GM18499 (cell line): ENCODE results near the gene BMP2K.
"Not testable (repeated sequence)": the region's sequence is repeated elsewhere in the genome, so short reads cannot be mapped to it uniquely, and the experiment has no call there.

Experiments used
- ATAC-seq: cut with Tn5 transposase; IDR thresholded peaks from one replicate; pipeline ENCODE4 v1.9.1; 2021; ENCODE audit warnings: moderate number of reproducible peaks; ENCODE audit not compliant: insufficient read depth, unreplicated experiment

BMP2K gene

DNA sequence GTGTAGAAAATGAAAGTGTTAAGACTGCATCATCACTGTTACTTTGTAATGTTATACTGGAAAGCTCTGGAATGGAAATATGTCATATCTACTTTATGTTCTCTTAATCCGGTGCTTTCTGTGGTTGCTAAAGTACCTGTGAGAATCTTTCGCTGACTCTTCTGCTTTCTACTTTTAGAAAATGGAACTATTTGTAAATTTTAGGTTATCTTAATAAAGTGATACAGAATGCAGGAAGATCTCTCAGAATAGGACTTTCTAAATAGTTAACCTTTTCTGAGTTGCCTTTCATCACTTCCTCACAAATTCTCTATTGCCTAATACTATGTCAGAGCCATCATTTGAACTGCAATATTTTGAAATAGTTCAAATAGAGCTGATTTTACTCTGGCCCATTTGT lies 69.3 kb downstream of the BMP2K start:
- ATAC-seq = peak; percentile 82

DNA sequence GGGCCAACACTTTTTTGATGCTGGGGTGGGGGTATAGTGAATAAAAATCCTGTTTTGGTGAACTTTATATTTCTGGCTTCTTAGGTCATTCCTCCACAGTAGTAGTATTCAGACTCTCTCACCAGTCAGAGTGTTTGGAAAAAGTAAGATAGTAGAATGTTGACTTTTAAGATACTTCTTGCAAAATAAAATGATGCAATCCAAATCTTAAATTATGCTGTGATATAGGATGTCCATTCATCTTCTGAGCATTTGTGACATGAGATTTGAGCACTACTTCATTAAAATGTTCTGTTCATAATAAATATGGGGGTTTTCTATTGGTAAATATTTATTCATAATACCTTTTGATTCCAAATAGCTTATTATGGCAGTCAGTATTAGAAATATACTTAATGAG lies 70.1 kb downstream of the BMP2K start:
- ATAC-seq = no peak

DNA sequence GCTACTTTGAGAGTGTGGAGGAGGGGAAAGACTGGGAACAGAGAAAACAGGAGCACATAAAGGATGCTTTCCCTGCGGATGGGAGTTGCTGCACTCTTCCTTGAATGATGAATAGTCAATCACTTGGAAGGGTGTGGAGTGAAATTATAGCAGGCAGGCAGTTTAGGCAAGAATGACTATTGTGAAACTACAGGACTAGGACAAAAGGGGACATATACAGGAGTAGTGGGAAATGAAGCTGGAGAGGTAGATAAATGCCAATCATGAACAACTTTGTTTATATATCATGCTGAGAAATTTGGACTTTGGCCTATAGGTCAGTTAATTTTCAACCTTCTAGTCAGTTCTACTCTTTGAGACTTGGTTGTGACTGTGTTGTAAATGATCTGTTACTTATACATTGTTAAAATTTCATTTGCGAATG lies 86.2 kb downstream of the BMP2K start:
- ATAC-seq = no peak

DNA sequence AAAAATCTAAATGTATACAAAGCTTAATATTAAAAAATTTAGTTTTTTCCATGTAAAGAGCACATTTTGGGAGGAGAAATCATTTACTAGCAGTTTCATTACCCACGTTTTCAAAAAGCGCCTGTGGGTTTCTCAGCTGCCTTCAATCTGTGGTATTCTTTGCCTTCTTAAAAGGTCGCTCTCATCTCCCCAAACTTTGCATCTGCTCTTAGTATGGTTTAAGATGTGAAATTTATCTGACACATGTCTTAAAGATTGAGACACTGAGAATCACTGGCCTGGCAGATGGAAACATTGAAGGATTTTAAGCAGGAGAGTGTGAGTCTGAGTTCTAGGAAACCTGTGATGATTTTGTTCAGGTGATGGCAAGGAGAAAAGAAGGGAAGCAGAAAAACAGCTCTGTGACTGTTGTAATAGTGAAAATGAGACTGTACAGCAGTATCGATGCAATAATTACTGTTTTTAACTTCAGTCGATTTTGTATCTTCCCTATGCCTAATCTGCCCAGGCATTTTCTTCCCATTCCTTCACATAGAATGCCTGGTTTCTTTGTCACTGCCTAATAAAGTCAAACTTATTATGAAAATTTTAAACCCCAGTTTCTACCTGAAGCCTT lies 87.2 kb downstream of the BMP2K start:
- ATAC-seq = no peak

DNA sequence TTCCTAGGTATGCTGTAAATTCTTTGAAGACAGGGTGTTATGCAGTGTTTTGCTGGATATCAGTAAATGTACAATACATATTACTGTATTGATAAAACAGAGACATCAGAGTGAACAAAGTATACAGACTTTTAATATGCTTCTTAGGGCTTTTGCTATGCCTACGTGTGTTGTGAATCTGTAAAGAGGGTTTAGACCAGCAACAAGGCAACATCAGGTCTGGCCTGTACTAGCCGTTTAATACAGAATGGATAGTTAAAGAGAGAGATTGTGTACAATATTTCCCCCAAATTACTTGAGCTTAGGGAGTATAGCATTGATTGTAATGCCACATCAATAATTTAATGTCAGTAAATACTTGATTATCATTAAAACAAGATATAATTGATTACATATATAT lies 87.8 kb downstream of the BMP2K start:
- ATAC-seq = no peak

DNA sequence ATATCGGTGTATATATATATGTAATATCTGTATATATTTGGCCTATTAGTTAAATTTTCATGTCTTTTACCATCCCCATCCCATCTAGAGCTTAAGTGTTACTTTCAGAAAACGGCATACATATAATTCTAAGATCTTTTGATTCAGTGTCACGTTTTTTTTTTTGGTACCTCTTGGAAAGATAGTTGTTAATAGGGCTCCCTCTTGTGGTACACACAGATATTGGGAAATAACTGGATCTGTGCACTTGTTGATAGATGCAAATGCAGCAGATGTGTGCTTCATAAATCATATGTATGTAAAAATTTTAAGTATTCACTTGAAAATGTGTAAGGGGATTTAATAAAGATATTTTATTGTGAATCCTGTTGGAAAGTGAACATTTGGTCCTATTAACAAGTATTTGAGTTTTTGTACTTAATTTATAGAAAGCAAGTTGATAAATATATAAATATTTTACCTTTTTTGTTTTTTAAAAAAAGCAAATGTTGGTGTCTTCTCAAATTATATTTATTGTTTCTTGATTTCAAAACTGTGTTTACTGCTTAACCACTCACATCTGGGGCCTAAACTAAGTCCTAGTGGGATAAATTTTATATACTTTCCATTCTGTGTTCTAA lies 88.4 kb downstream of the BMP2K start:
- ATAC-seq = no peak

DNA sequence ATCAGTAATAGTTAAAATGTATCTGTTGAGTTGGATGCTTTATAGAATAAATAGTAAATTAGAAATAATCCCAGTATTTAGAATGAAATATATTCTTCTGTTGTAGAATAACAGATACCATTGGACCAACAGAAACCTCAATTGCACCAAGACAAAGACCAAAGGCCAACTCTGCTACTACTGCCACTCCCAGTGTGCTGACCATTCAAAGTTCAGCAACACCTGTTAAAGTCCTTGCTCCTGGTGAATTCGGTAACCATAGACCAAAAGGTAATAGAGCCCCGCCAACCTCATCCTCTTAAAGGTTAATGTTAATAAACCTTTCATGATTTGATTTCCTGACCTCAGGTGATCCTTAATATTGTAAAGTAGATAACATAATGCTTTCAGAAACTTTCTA lies 89.3 kb downstream of the BMP2K start:
- no peak for ATAC-seq

DNA sequence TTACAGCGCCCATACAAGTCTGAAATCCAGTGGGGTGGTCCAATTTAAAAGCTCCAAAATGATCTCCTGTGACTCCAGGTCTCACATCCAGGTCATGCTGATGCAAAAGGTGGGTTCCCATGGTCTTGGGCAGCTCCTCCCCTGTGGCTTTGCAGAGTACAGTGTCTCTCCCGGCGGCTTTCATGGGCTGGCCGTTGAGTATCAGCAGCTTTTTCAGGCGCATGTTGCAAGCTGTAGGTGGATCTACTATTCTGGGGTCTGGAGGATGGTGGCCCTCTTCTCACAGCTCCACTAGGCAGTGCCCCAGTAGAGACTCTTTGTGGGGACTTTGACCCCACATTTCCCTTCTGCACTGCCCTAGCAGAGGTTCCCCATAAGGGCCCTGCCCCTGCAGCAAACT lies 92.6 kb downstream of the BMP2K start:
- not testable (repeated sequence) for ATAC-seq

DNA sequence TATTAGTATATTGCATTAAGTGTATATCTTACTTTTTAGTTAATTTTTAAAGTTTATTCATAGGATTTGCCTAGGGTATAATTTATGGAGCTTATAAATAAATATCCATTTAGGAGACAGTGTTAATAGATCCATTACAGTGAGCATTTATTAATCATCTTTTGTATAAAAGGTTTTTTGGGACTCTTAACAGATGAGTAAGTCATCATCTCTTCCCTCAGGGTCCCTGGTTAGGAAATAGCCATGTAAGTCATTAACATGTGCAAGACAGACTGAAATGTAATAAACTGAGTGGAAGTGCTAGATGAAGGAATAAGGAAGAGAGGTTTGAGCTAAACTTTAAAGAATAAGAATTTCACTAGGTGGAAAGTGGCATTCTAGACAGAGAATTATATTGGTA lies 93.9 kb downstream of the BMP2K start:
- no peak for ATAC-seq

DNA sequence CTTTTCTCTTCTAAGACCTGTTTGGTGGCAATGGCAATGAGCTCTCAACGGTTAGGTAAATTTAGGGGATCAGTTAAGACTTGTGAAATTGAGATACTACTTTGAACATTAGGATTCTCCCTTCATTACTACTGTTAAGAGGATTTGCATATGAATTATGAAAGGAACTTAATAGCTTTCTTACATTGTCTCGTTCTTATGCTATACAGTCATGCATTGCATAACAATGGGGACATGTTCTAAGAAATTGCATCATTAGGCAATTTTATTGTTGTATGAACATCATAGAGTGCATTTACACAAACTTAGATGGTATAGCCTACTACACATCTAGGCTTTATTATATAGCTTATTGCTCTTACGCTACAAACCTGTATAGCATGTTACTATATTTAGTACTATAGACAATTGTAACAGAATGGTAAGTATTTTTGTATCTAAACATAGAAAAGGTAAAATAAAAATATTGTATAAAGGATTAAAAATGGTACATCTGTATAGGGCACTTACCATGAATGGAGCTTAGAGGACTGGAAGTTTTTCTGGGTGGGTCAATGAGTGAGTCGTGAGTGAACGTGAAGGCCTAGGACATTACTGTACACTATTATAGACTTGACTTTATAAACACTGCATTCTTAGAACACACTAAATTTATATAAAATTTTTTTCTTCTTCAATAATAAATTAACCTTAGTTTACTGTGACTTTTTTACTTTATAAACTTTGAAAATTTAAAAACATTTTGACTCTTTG lies 100.6 kb downstream of the BMP2K start:
- no peak for ATAC-seq

DNA sequence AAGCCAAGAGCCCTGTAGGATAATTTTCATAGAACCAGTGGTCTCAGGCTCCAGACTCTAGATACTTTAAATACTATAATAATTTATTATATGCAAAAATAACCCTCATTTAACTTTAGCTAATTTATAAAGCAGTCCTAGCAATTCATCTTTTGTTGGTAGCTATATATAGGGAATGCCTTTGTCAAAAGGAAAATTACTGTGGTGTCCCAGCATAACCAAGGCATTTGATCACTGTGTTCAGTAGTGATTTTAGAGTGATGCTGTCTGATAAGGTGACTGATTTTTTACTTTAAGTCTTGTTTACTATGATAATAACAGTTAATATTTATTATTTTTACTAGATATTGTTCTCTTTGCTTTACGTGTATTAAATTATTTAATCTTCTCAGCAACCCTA lies 101.9 kb downstream of the BMP2K start:
- no peak for ATAC-seq

DNA sequence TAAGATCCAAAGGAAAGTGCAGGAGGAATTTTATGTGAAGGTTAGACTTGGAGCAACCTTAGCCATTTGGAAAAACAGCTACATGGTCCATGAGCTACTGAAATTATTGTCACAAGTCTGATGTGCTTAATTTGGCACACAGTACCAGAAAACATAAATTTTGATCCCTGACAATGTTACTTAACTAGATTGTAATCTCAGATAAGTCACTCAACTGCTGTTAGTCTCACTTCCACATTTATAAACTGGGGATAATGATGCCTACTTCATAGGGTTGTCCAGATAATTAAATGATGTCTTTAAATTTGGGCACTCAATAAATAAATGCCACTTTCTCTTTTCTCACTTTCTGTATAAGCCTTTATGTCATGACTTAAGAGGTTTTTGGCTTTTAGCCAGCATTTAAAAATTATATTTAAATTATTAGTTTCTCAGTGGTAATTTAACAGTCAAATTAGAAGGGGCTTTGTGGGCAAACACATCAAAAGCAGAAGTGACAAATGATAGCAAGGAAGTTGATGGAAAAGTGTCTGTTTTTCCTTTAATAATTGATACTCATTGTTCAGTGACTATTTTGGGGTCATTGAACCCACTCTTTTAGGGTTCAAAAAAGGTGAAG lies 104.8 kb downstream of the BMP2K start:
- ATAC-seq = no peak

DNA sequence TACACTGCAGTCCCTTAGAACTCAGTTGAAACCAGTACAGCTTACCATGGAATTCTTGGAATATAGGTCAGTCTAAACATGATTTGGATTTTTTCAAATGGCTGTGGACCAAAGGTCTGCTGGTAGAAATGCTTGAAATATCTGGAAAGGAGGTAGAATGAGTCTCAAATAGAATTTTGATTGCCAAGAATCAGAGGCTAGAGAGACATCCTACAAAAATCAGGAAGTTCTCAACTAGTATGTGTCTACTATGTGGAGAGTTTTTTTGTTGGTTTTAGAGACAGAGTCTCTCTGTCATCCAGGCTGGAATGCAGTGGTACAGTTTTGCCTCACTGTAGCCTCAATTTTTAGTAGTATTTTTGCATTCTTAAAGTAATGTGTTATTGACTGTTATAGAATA lies 109.4 kb downstream of the BMP2K start:
- ATAC-seq = no peak

DNA sequence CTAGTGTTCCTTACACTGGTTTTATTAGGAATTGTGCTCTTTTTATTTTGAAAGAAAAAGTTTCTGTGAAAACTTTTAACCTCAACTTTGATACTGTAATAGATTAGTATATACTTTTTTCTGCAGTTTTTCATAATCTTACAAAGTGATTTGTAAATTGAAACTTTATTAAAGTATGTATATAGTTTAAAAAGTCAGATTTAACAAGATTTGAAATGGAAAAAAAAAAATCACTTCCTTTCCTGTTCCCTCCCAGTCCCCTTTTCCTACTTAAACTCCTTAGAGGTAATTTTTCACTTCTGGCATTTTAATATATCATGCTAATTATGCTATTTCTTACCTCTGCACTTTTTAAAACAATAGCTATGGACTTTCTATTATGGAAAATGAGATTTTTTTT lies 113.8 kb downstream of the BMP2K start:
- no peak for ATAC-seq

DNA sequence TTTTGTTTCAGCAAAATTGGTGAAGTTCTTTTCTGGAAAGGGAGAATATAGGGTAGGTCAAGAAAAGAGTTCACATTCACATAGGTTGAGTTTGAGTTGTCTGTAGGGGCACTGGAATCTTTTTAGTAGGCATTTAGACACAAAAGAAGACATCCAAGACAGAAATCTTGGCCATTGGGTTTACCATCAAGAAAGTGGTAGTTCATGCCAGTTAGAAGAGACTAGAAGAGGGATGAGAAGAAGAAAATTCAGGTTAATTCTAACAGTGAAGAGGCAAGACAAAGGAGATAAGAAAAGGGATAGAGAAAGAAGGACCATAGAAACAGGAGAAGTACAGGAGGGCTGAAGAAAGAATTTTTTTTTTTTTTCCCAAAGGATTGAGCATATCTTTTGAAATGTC lies 123.2 kb downstream of the BMP2K start:
- ATAC-seq = no peak

DNA sequence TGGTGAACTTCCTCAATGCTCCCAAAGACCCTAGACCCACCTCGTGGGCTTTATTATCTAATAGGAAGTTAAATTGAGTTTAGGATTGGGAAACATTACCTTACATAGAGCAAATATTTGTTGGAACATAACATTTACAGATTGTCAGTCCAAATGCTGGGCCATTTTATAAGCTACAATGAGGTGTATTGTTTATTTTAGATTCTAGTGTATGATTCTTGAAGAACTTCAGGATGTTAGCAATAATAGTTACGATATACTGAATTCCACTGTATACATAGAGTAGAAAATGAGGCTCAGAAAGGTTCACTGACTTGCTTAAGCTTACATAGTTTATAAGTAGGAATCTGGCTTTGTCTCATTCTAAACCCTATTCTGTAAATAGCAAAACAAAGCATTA lies 125.7 kb downstream of the BMP2K start:
- ATAC-seq = no peak

DNA sequence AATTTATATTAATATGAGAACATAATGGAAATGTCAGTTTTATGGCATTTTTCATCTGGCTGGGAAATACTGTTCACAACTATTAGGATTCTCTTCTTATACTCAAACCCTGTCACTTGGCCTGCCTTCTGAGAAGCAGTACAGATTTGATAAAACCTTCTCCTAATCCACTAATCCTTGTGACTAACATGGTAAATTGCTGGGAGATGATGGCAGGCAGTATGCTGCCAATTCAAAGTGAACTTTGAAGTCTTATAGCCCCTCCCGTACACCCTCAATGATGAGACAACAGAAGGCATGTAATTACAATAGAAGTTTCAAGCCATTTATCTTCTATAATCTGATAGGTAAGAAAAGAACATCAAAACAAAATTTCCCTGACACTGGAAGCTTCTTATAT lies 126.1 kb downstream of the BMP2K start:
- no peak for ATAC-seq

DNA sequence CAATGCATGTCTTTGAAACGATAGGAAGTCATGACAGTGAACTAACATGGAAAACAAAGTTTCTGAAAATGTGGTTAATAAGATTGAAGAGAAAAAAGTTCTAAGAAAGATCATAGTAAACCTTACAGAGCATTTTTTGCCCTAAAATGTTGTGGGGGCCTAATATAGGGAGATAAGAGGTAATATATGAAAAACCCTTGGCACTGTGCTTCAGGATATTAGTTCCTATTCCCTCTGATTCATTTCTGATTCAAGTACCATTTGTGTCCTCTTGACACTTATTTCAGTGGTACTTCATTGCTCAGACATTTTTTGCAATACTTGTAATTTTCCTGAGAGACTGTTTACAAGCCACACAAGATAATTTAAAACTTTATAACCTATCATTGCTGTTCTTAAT lies 128.0 kb downstream of the BMP2K start:
- no peak for ATAC-seq

DNA sequence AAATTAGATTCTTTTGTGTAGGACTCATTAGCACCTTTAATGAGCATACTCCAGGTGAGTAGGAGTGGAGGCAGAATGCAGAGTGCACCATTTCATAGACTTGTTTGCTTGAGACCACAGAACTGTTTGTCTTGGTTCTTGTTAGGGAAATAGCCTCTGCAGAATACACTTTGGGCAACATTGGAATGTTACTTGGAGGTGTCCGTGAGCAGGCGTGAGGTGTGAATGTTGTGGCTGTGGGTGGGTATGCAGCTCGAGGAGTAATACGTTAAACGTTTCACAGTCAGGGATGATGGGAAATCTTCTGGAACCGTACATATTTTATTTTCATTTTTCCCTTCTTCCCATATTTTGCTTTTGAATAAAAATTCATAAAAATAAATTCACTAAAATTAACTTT lies 131.5 kb downstream of the BMP2K start:
- no peak for ATAC-seq

DNA sequence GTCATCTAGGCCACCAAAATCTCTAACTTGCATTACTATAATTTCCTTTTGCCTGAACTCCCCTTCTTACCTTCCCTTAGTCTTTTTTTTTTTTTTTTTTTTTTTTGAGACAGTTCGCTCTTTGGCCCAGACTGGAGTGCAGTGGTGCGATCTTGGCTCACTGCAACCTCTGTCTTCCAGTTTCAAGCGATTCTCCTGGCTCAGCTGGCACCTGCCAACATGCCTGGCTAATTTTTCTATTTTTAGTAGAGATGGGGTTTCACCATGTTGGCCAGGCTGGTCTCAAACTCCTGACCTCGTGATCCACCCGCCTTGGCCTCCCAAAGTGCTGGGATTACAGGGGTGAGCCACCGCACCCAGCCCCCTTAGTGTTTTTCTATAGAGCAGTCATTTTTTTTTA lies 132.8 kb downstream of the BMP2K start:
- ATAC-seq = not testable (repeated sequence)

DNA sequence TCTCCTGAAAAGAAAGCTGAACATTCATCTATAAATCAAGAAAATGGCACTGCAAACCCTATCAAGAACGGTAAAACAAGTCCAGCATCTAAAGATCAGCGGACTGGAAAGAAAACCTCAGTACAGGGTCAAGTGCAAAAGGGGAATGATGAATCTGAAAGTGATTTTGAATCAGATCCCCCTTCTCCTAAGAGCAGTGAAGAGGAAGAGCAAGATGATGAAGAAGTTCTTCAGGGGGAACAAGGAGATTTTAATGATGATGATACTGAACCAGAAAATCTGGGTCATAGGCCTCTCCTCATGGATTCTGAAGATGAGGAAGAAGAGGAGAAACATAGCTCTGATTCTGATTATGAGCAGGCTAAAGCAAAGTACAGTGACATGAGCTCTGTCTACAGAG lies 134.5 kb downstream of the BMP2K start:
- no peak for ATAC-seq
